ENCODE measurements around the gene CDH7.

The CDH7 gene

GRCh38 chr18:65919018-65919417, 168.2 kb downstream of the CDH7 start:
- H3K79me1 ChIP-seq (replicated peaks; ENCODE audit: low read length, poor library complexity, severe bottlenecking): no peaks in the 10 kb centered on the region
- no peak for DNase-seq
- H2AK5ac ChIP-seq (ENCODE audit: low read length, severe bottlenecking): no peak overlapping the region
- H3K9me3 ChIP-seq (ENCODE audit: control insufficient read depth, low read length): no peaks in the 10 kb centered on the region
- H3K4ac ChIP-seq (ENCODE audit: low read depth in 1 of 2, low read length in 2 of 2): no peak overlapping the region
- no peaks in the 10 kb centered on the region for H3K4me1 ChIP-seq (ENCODE audit: control insufficient read depth, insufficient read depth, low read depth, low read length)
- no peaks in the 10 kb centered on the region for H3K36me3 ChIP-seq (ENCODE audit: control insufficient read depth in 1 of 2, insufficient read depth in 2 of 2, low read depth in 1 of 2, low read length in 2 of 2)
- H3K14ac ChIP-seq (ENCODE audit: low read length in 2 of 2): no peak overlapping the region
- H4K91ac ChIP-seq (ENCODE audit: low read length): no peak overlapping the region
- no peak overlapping the region for H3K9ac ChIP-seq (ENCODE audit: low read length)
- H4K8ac ChIP-seq (ENCODE audit: low read length): no peak overlapping the region
- no peaks in the 10 kb centered on the region for H3K27me3 ChIP-seq (ENCODE audit: control insufficient read depth in 1 of 2, insufficient read depth in 1 of 2, low read length in 2 of 2)
- no peak overlapping the region for H3K18ac ChIP-seq (ENCODE audit: low read depth in 1 of 2, low read length in 2 of 2)
- H2BK15ac ChIP-seq (ENCODE audit: low read depth, poor library complexity, severe bottlenecking): no peak overlapping the region
- H3K4me2 ChIP-seq (ENCODE audit: low read length, poor library complexity, severe bottlenecking): no peak overlapping the region
- H2BK120ac ChIP-seq (ENCODE audit: low read depth, low read length): no peak overlapping the region
- H3K23ac ChIP-seq (ENCODE audit: low read length in 2 of 2): no peak overlapping the region
- no peak overlapping the region for H2AFZ ChIP-seq (ENCODE audit: low read depth, low read length)
- H3K27ac ChIP-seq (ENCODE audit: low read length, poor library complexity, severe bottlenecking): no peak overlapping the region
- H2BK5ac ChIP-seq (ENCODE audit: low read depth, low read length, poor library complexity, severe bottlenecking): no peak overlapping the region
- no peak overlapping the region for H3K4me3 ChIP-seq (ENCODE audit: insufficient read depth in 1 of 2, low read depth in 1 of 2, low read length in 2 of 2)
- H2BK12ac ChIP-seq (ENCODE audit: low read length in 2 of 2): no peak overlapping the region
- WGBS: 89% methylated on average over 2 of the region's 3 CpGs

DNA sequence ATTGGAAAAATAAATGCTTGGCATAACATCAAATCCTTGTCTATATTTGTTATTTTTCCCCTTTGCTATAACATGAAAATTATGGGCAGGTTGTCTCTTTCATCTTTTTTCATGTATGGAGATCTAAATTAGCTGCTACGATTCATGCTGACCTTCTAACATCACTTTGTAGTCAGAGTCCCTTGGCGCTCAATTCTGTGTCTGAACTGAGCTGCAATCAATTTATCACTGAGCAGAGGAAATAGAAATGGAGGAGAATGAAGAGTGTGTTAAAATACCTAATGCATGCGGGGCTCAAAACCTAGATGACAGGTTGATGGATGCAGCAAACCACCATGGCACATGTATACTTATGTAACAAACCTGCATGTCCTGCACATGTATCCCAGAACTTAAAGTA, 168.9 kb downstream of the CDH7 start:
- Histone ChIP-seq H2BK15ac (ENCODE audit: low read depth, poor library complexity, severe bottlenecking) (no peak overlapping the region), H3K4me3 (ENCODE audit: insufficient read depth in 1 of 2, low read depth in 1 of 2, low read length in 2 of 2) (no peak overlapping the region), H2AFZ (ENCODE audit: low read depth, low read length) (no peak overlapping the region), H3K9ac (ENCODE audit: low read length) (no peak overlapping the region), H3K18ac (ENCODE audit: low read depth in 1 of 2, low read length in 2 of 2) (no peak overlapping the region), H2BK12ac (ENCODE audit: low read length in 2 of 2) (no peak overlapping the region), H3K4me1 (ENCODE audit: control insufficient read depth, insufficient read depth, low read depth, low read length) (no peaks in the 10 kb centered on the region), H2BK120ac (ENCODE audit: low read depth, low read length) (no peak overlapping the region), H2BK5ac (ENCODE audit: low read depth, low read length, poor library complexity, severe bottlenecking) (no peak overlapping the region), H2AK5ac (ENCODE audit: low read length, severe bottlenecking) (no peak overlapping the region), H3K14ac (ENCODE audit: low read length in 2 of 2) (no peak overlapping the region), H4K91ac (ENCODE audit: low read length) (no peak overlapping the region), H3K27ac (ENCODE audit: low read length, poor library complexity, severe bottlenecking) (no peak overlapping the region), H3K23ac (ENCODE audit: low read length in 2 of 2) (no peak overlapping the region), H3K36me3 (ENCODE audit: control insufficient read depth in 1 of 2, insufficient read depth in 2 of 2, low read depth in 1 of 2, low read length in 2 of 2) (no peaks in the 10 kb centered on the region), H3K4ac (ENCODE audit: low read depth in 1 of 2, low read length in 2 of 2) (no peak overlapping the region), H3K4me2 (ENCODE audit: low read length, poor library complexity, severe bottlenecking) (no peak overlapping the region), H4K8ac (ENCODE audit: low read length) (no peak overlapping the region), H3K27me3 (ENCODE audit: control insufficient read depth in 1 of 2, insufficient read depth in 1 of 2, low read length in 2 of 2) (no peaks in the 10 kb centered on the region), H3K9me3 (ENCODE audit: control insufficient read depth, low read length) (no peaks in the 10 kb centered on the region), H3K79me1 (replicated peaks; ENCODE audit: low read length, poor library complexity, severe bottlenecking) (no peaks in the 10 kb centered on the region)
- 82% methylated on average over 3 of the region's 3 CpGs for WGBS
- DNase-seq: no peak

DNA sequence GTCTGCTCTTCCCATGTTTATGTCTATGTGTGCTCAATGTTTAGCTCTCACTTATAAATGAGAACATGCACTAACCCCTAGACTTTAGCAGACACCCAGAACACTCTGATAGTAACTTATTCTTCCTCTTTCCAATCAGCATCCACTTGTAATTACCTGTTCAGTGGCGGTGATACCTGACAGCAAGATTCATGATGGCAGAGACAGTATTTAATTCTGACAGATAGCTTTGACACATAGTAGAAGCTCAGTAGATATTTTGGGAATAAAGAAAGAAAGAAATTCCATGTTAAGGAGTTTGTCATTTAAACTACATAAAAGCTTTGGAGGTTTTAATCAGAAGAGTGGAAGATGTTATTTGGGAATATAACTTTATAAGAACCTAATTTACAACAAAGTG, 171.3 kb downstream of the CDH7 start:
- H4K91ac ChIP-seq (ENCODE audit: low read length): no peak overlapping the region
- H3K79me1 ChIP-seq (replicated peaks; ENCODE audit: low read length, poor library complexity, severe bottlenecking): no peaks in the 10 kb centered on the region
- H3K4ac ChIP-seq (ENCODE audit: low read depth in 1 of 2, low read length in 2 of 2): no peak overlapping the region
- no peak overlapping the region for H3K27ac ChIP-seq (ENCODE audit: low read length, poor library complexity, severe bottlenecking)
- DNase-seq: no peak
- H4K8ac ChIP-seq (ENCODE audit: low read length): no peak overlapping the region
- no peak overlapping the region for H2BK15ac ChIP-seq (ENCODE audit: low read depth, poor library complexity, severe bottlenecking)
- H3K4me2 ChIP-seq (ENCODE audit: low read length, poor library complexity, severe bottlenecking): no peak overlapping the region
- H3K23ac ChIP-seq (ENCODE audit: low read length in 2 of 2): no peak overlapping the region
- no peaks in the 10 kb centered on the region for H3K36me3 ChIP-seq (ENCODE audit: control insufficient read depth in 1 of 2, insufficient read depth in 2 of 2, low read depth in 1 of 2, low read length in 2 of 2)
- H2BK12ac ChIP-seq (ENCODE audit: low read length in 2 of 2): no peak overlapping the region
- no peak overlapping the region for H2AFZ ChIP-seq (ENCODE audit: low read depth, low read length)
- H2AK5ac ChIP-seq (ENCODE audit: low read length, severe bottlenecking): no peak overlapping the region
- no peak overlapping the region for H2BK120ac ChIP-seq (ENCODE audit: low read depth, low read length)
- H3K14ac ChIP-seq (ENCODE audit: low read length in 2 of 2): no peak overlapping the region
- no peak overlapping the region for H3K9ac ChIP-seq (ENCODE audit: low read length)
- no peaks in the 10 kb centered on the region for H3K27me3 ChIP-seq (ENCODE audit: control insufficient read depth in 1 of 2, insufficient read depth in 1 of 2, low read length in 2 of 2)
- no peak overlapping the region for H2BK5ac ChIP-seq (ENCODE audit: low read depth, low read length, poor library complexity, severe bottlenecking)
- H3K4me3 ChIP-seq (ENCODE audit: insufficient read depth in 1 of 2, low read depth in 1 of 2, low read length in 2 of 2): no peak overlapping the region
- H3K9me3 ChIP-seq (ENCODE audit: control insufficient read depth, low read length): no peaks in the 10 kb centered on the region
- H3K4me1 ChIP-seq (ENCODE audit: control insufficient read depth, insufficient read depth, low read depth, low read length): no peaks in the 10 kb centered on the region
- no peak overlapping the region for H3K18ac ChIP-seq (ENCODE audit: low read depth in 1 of 2, low read length in 2 of 2)
- WGBS: 100% methylated on average over 1 of the region's 1 CpG

- Histone ChIP-seq H3K4ac (ENCODE audit: low read depth in 1 of 2, low read length in 2 of 2) (no peak overlapping the region), H3K23ac (ENCODE audit: low read length in 2 of 2) (no peak overlapping the region), H3K36me3 (ENCODE audit: control insufficient read depth in 1 of 2, insufficient read depth in 2 of 2, low read depth in 1 of 2, low read length in 2 of 2) (no peaks in the 10 kb centered on the region), H3K4me1 (ENCODE audit: control insufficient read depth, insufficient read depth, low read depth, low read length) (no peaks in the 10 kb centered on the region), H2AK5ac (ENCODE audit: low read length, severe bottlenecking) (no peak overlapping the region), H2BK120ac (ENCODE audit: low read depth, low read length) (no peak overlapping the region), H3K14ac (ENCODE audit: low read length in 2 of 2) (no peak overlapping the region), H3K9ac (ENCODE audit: low read length) (no peak overlapping the region), H3K9me3 (ENCODE audit: control insufficient read depth, low read length) (no peaks in the 10 kb centered on the region), H3K27ac (ENCODE audit: low read length, poor library complexity, severe bottlenecking) (no peak overlapping the region), H3K4me2 (ENCODE audit: low read length, poor library complexity, severe bottlenecking) (no peak overlapping the region), H4K8ac (ENCODE audit: low read length) (no peak overlapping the region), H2BK5ac (ENCODE audit: low read depth, low read length, poor library complexity, severe bottlenecking) (no peak overlapping the region), H2BK12ac (ENCODE audit: low read length in 2 of 2) (no peak overlapping the region), H2BK15ac (ENCODE audit: low read depth, poor library complexity, severe bottlenecking) (no peak overlapping the region), H4K91ac (ENCODE audit: low read length) (no peak overlapping the region), H2AFZ (ENCODE audit: low read depth, low read length) (no peak overlapping the region), H3K4me3 (ENCODE audit: insufficient read depth in 1 of 2, low read depth in 1 of 2, low read length in 2 of 2) (no peak overlapping the region), H3K79me1 (replicated peaks; ENCODE audit: low read length, poor library complexity, severe bottlenecking) (no peaks in the 10 kb centered on the region), H3K18ac (ENCODE audit: low read depth in 1 of 2, low read length in 2 of 2) (no peak overlapping the region), H3K27me3 (ENCODE audit: control insufficient read depth in 1 of 2, insufficient read depth in 1 of 2, low read length in 2 of 2) (no peaks in the 10 kb centered on the region)
- no peak for DNase-seq
- 76% methylated on average over 2 of the region's 3 CpGs for WGBS
Observed at GRCh38 chr18:65924904-65925303, 174.1 kb downstream of the CDH7 start.

Measured in mesenchymal stem cell (in vitro differentiated cells and primary cell).